HepG2 (cell line): ENCODE measurements around the gene DOCK9. TPM values are rescaled to one million over a fixed set of nuclear protein-coding genes. Genes with fewer than 3 reads are reported as not detected.

Source experiments
- ATF7-NPFF ChIP-seq: sonication (generic); formaldehyde crosslinking; IDR thresholded peaks from 2 replicates; pipeline ENCODE4 v1.8.1; 2023; ENCODE audit warnings: mild to moderate bottlenecking, low read depth, missing genetic modification reagents, moderate library complexity
- HNF4A ChIP-seq: sonication (generic); formaldehyde crosslinking; IDR thresholded peaks from 2 replicates; pipeline ENCODE4 v1.4.0; 2020; ENCODE audit warnings: missing genetic modification reagents
- KDM2A ChIP-seq: sonication (generic); formaldehyde crosslinking; IDR thresholded peaks from 2 replicates; pipeline ENCODE4 v1.4.0; 2020; ENCODE audit warnings: low read depth, missing genetic modification reagents, borderline replicate concordance
- MED8 ChIP-seq: sonication (generic); formaldehyde crosslinking; IDR thresholded peaks from 2 replicates; pipeline ENCODE4 v1.8.1; 2023; ENCODE audit warnings: mild to moderate bottlenecking, missing genetic modification reagents; ENCODE audit not compliant: insufficient replicate concordance
- MLLT10 ChIP-seq: sonication (generic); formaldehyde crosslinking; IDR thresholded peaks from 2 replicates; pipeline ENCODE4 v1.4.0; 2020; ENCODE audit warnings: missing genetic modification reagents
- NR3C1 ChIP-seq: sonication (generic); formaldehyde crosslinking; IDR thresholded peaks from 2 replicates; pipeline ENCODE4 v1.4.0; 2020; ENCODE audit warnings: missing genetic modification reagents
- PTBP1 ChIP-seq: fragments of 200-400 bp; formaldehyde crosslinking; IDR thresholded peaks from 2 replicates; pipeline ENCODE4 v1.6.1; 2018; ENCODE audit warnings: low read length, low read depth; ENCODE audit not compliant: poor library complexity, severe bottlenecking
- REPIN1 ChIP-seq: sonication (generic); formaldehyde crosslinking; IDR thresholded peaks from 2 replicates; pipeline ENCODE4 v1.8.0; 2022; ENCODE audit warnings: missing genetic modification reagents, low read depth, mild to moderate bottlenecking, borderline replicate concordance
- TAF15 ChIP-seq: fragments of 200-400 bp; formaldehyde crosslinking; IDR thresholded peaks from one replicate; pipeline ENCODE4 v1.6.1; 2018; ENCODE audit warnings: mild to moderate bottlenecking, low read depth, low read length; ENCODE audit not compliant: poor library complexity, severe bottlenecking
- ZFAT ChIP-seq: sonication (generic); formaldehyde crosslinking; conservative IDR thresholded peaks from 2 replicates; pipeline ENCODE4 v1.8.1; 2023; ENCODE audit warnings: missing genetic modification reagents, inconsistent platforms
- ZNF20 ChIP-seq: sonication (generic); formaldehyde crosslinking; IDR thresholded peaks from 2 replicates; pipeline ENCODE4 v1.4.0; 2020; ENCODE audit warnings: mild to moderate bottlenecking, moderate library complexity, missing genetic modification reagents
- ZNF451 ChIP-seq: sonication (generic); formaldehyde crosslinking; IDR thresholded peaks from 2 replicates; pipeline ENCODE4 v1.5.0; 2020; ENCODE audit warnings: mild to moderate bottlenecking, missing genetic modification reagents
- ZNF547 ChIP-seq: sonication (generic); formaldehyde crosslinking; IDR thresholded peaks from 2 replicates; pipeline ENCODE4 v1.5.1; 2020; ENCODE audit warnings: mild to moderate bottlenecking, missing genetic modification reagents
- ZSCAN29 ChIP-seq: sonication (generic); formaldehyde crosslinking; conservative IDR thresholded peaks from 2 replicates; pipeline ENCODE4 v1.4.0; 2020; ENCODE audit warnings: mild to moderate bottlenecking, missing genetic modification reagents
- polyA plus RNA-seq, 8 experiments: library from polyadenylated mRNA; depleted of rRNA in 3 of 8; stranded (reverse) in 7 of 8; unstranded in 1 of 8; fragments of >200 nt; fragmentation: Illumina TruSeq in 4 of 8; extraction: Trizol in 4 of 8; gene quantifications; 2 replicates each; pipeline versions ENCODE4 v1.2.1 to v1.2.3, GENCODE V29; 2011 to 2016; ENCODE audit warnings: low read depth in 4 of 8, missing spikeins in 1 of 8, mixed read lengths in 1 of 8; ENCODE audit not compliant: insufficient read depth in 1 of 8
- total RNA-seq, 5 experiments: library from RNA; depleted of rRNA; stranded (reverse); fragments of >200 nt; fragmentation: Illumina TruSeq; extraction: Trizol; gene quantifications; 2 replicates each; pipeline ENCODE4 v1.2.3, GENCODE V29; 2016; ENCODE audit warnings: low read depth in 1 of 5
- TF ChIP-seq, protein P1 (sequence below): IDR thresholded peaks from 2 replicates; pipeline ENCODE4 v1.4.0; 2020; ENCODE audit warnings: mild to moderate bottlenecking, missing genetic modification reagents
- TF ChIP-seq, protein P2 (sequence below): sonication (generic); formaldehyde crosslinking; IDR thresholded peaks from 2 replicates; pipeline ENCODE4 v1.8.0; 2022; ENCODE audit warnings: mild to moderate bottlenecking, missing genetic modification reagents
- TF ChIP-seq, protein P3 (sequence below): sonication (generic); formaldehyde crosslinking; IDR thresholded peaks from 2 replicates; pipeline ENCODE4 v1.8.0; 2022; ENCODE audit warnings: low read depth, missing genetic modification reagents

Gene DOCK9
- total and polyA plus RNA-seq, 2 of the 13 experiments (the other 11 are each of a cell fraction or from before 2014, with no cell fraction given) = 0.44 to 0.97 TPM

DNA sequence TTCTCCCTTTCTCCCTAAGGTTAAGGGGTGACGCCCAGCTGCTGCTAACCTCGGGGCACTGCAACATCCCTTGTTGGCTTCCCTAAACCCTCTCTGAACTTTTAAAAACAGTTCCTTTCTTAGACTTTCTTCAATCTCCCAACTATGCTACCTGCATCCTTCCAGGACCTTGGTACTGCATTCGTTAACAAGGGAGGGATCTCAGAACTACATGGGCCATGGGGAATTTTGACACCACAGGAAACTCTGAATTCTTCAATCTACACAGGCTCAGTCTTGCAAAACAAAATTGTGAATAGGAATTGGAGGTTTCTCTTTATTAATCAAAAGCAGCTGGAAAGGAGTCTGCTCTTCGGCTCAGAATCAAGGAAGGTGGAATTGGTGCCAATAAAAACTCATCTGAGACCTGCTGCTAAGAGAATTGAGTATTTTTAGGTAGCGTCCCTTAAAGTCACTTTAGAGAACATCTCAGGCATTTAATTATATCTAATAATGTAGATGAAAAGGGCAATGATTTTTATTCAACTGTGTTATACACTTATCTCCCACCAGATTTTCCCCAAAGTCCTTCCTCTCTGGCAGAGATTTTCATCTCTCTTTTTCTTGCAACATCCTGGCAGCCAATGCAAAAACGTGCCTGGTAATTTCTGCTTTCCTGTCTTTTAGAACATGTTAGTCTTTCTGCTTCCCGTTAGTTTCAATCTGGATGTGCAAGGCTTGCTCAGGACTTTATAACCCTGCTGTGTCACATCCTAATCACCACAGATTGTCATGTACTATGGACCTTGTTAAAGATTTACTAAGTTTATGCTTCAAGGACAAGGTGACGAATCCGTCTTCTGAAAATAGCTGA lies 156.3 kb downstream of the DOCK9 start (continued):
- TF ChIP-seq, protein P1, sequence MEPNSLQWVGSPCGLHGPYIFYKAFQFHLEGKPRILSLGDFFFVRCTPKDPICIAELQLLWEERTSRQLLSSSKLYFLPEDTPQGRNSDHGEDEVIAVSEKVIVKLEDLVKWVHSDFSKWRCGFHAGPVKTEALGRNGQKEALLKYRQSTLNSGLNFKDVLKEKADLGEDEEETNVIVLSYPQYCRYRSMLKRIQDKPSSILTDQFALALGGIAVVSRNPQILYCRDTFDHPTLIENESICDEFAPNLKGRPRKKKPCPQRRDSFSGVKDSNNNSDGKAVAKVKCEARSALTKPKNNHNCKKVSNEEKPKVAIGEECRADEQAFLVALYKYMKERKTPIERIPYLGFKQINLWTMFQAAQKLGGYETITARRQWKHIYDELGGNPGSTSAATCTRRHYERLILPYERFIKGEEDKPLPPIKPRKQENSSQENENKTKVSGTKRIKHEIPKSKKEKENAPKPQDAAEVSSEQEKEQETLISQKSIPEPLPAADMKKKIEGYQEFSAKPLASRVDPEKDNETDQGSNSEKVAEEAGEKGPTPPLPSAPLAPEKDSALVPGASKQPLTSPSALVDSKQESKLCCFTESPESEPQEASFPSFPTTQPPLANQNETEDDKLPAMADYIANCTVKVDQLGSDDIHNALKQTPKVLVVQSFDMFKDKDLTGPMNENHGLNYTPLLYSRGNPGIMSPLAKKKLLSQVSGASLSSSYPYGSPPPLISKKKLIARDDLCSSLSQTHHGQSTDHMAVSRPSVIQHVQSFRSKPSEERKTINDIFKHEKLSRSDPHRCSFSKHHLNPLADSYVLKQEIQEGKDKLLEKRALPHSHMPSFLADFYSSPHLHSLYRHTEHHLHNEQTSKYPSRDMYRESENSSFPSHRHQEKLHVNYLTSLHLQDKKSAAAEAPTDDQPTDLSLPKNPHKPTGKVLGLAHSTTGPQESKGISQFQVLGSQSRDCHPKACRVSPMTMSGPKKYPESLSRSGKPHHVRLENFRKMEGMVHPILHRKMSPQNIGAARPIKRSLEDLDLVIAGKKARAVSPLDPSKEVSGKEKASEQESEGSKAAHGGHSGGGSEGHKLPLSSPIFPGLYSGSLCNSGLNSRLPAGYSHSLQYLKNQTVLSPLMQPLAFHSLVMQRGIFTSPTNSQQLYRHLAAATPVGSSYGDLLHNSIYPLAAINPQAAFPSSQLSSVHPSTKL = peak; percentile 50
- TF ChIP-seq ZNF451 (no peak), ZSCAN29 (CRISPR knock-in tag) (peak; percentile 32; the same call in 1 of the 2 replicates), TAF15 (no peak), KDM2A (no peak), ATF7-NPFF (CRISPR knock-in tag) (no peak), PTBP1 (no peak), HNF4A (peak; percentile 39; the same call in 1 of the 2 replicates), REPIN1 (no peak), NR3C1 (no peak), MLLT10 (CRISPR knock-in tag) (no peak), ZNF20 (CRISPR knock-in tag) (no peak), ZNF547 (no peak), MED8 (CRISPR knock-in tag) (no peak), ZFAT (no peak)
- TF ChIP-seq, protein P2, sequence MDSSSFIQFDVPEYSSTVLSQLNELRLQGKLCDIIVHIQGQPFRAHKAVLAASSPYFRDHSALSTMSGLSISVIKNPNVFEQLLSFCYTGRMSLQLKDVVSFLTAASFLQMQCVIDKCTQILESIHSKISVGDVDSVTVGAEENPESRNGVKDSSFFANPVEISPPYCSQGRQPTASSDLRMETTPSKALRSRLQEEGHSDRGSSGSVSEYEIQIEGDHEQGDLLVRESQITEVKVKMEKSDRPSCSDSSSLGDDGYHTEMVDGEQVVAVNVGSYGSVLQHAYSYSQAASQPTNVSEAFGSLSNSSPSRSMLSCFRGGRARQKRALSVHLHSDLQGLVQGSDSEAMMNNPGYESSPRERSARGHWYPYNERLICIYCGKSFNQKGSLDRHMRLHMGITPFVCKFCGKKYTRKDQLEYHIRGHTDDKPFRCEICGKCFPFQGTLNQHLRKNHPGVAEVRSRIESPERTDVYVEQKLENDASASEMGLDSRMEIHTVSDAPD = no peak
- TF ChIP-seq, protein P3, sequence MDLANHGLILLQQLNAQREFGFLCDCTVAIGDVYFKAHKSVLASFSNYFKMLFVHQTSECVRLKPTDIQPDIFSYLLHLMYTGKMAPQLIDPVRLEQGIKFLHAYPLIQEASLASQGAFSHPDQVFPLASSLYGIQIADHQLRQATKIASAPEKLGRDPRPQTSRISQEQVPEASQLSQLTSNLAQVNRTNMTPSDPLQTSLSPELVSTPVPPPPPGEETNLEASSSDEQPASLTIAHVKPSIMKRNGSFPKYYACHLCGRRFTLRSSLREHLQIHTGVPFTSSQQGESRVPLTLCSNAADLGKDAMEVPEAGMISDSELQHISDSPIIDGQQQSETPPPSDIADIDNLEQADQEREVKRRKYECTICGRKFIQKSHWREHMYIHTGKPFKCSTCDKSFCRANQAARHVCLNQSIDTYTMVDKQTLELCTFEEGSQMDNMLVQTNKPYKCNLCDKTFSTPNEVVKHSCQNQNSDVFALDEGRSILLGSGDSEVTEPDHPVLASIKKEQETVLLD = no peak
